Measurements from ENCODE around the gene GPC6.
A peak's percentile ranks its signal among the peaks of the same experiment; 100 is the strongest.

GPC6 gene

DNA sequence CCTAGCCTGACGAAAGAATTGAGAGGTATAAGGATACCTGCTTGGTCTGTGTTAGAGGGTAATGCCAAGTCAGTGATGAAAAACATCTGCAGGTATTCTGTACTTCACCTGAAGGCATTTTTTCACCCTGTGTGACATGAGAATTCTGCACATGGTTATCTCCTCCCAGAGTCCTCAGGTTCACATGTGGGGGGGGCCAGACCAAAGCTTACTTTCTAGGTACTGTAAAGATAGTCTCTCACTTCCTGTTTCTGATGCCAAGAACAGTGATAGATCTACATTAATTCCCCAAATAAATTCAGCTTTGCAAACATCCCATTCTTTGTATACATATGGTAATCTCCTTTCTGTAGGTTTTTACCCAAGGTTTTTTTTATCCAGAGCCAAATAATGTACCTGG lies 53.4 kb downstream of the GPC6 start:
- Histone ChIP-seq H3K27ac (replicated peaks) (no peak overlapping the region), H3K27me3 (ENCODE audit: insufficient read depth, poor library complexity, severe bottlenecking) (no peaks in the 10 kb centered on the region), H3K4me3 (replicated peaks; ENCODE audit: insufficient read depth, low read length) (no peak overlapping the region)
- TF ChIP-seq SPI1 (IDR thresholded peaks at IDR 0.05; ENCODE audit: borderline replicate concordance, low read depth) (peak; percentile 41; the same call in 1 of the 2 replicates), POLR2AphosphoS5 (IDR thresholded peaks at IDR 0.05; ENCODE audit: low read depth) (no peak), CTCF (IDR thresholded peaks at IDR 0.05; ENCODE audit: insufficient read depth, low read length) (no peak), GABPA (IDR thresholded peaks at IDR 0.05; ENCODE audit: low read depth) (no peak)
- TF ChIP-seq, protein P1, sequence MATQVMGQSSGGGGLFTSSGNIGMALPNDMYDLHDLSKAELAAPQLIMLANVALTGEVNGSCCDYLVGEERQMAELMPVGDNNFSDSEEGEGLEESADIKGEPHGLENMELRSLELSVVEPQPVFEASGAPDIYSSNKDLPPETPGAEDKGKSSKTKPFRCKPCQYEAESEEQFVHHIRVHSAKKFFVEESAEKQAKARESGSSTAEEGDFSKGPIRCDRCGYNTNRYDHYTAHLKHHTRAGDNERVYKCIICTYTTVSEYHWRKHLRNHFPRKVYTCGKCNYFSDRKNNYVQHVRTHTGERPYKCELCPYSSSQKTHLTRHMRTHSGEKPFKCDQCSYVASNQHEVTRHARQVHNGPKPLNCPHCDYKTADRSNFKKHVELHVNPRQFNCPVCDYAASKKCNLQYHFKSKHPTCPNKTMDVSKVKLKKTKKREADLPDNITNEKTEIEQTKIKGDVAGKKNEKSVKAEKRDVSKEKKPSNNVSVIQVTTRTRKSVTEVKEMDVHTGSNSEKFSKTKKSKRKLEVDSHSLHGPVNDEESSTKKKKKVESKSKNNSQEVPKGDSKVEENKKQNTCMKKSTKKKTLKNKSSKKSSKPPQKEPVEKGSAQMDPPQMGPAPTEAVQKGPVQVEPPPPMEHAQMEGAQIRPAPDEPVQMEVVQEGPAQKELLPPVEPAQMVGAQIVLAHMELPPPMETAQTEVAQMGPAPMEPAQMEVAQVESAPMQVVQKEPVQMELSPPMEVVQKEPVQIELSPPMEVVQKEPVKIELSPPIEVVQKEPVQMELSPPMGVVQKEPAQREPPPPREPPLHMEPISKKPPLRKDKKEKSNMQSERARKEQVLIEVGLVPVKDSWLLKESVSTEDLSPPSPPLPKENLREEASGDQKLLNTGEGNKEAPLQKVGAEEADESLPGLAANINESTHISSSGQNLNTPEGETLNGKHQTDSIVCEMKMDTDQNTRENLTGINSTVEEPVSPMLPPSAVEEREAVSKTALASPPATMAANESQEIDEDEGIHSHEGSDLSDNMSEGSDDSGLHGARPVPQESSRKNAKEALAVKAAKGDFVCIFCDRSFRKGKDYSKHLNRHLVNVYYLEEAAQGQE (IDR thresholded peaks at IDR 0.05; ENCODE audit: insufficient replicate concordance, low read depth): no peak
- DNase-seq (ENCODE audit: low read depth in 1 of 2, low spot score in 1 of 2): no peak

DNA sequence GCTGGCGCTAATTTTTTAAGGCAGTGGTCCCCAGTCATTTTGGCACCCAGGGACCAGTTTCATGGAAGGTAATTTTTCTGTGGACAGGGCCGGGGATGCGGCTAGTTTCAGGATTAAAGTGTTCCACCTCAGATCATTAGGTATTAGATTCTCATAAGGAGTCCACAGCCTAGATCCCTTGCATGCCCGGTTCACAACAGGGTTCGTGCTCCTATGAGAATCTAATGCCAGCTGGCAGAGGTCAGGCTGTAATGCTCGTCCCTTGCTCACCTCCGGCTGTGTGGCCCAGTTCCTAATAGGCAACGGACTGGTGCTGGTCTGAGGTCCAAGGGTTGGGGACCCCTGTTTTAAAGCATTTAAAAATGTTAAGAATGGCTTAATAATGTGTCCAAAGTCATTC lies 54.1 kb downstream of the GPC6 start:
- no peak overlapping the region for H3K27ac ChIP-seq (replicated peaks)
- TF ChIP-seq SPI1 (IDR thresholded peaks at IDR 0.05; ENCODE audit: borderline replicate concordance, low read depth) (no peak), GABPA (IDR thresholded peaks at IDR 0.05; ENCODE audit: low read depth) (no peak), CTCF (IDR thresholded peaks at IDR 0.05; ENCODE audit: insufficient read depth, low read length) (no peak), POLR2AphosphoS5 (IDR thresholded peaks at IDR 0.05; ENCODE audit: low read depth) (no peak)
- TF ChIP-seq, protein P1 (IDR thresholded peaks at IDR 0.05; ENCODE audit: insufficient replicate concordance, low read depth): no peak
- no peak overlapping the region for H3K4me3 ChIP-seq (replicated peaks; ENCODE audit: insufficient read depth, low read length)
- H3K27me3 ChIP-seq (ENCODE audit: insufficient read depth, poor library complexity, severe bottlenecking): no peaks in the 10 kb centered on the region
- DNase-seq (ENCODE audit: low read depth in 1 of 2, low spot score in 1 of 2): no peak

- no peak overlapping the region for H3K27ac ChIP-seq (replicated peaks)
- TF ChIP-seq SPI1 (IDR thresholded peaks at IDR 0.05; ENCODE audit: borderline replicate concordance, low read depth) (no peak), GABPA (IDR thresholded peaks at IDR 0.05; ENCODE audit: low read depth) (no peak), CTCF (IDR thresholded peaks at IDR 0.05; ENCODE audit: insufficient read depth, low read length) (no peak), POLR2AphosphoS5 (IDR thresholded peaks at IDR 0.05; ENCODE audit: low read depth) (no peak)
- TF ChIP-seq, protein P1 (IDR thresholded peaks at IDR 0.05; ENCODE audit: insufficient replicate concordance, low read depth): no peak
- no peaks in the 10 kb centered on the region for H3K27me3 ChIP-seq (ENCODE audit: insufficient read depth, poor library complexity, severe bottlenecking)
- no peak for DNase-seq (ENCODE audit: low read depth in 1 of 2, low spot score in 1 of 2)
- H3K4me3 ChIP-seq (replicated peaks; ENCODE audit: insufficient read depth, low read length): no peak overlapping the region
Measured at GRCh38 chr13:93283255-93283654, 56.6 kb downstream of the GPC6 start.

All from HL-60 (cell line).